Vein endothelial cell (primary cell): ENCODE measurements around the gene SOAT1. TPM values are rescaled to one million over a fixed set of nuclear protein-coding genes. Genes with fewer than 3 reads are reported as not detected.

Experiments
- small RNA-seq: library from RNA; depleted of rRNA; stranded (forward); fragments of <200 nt; gene quantifications from one replicate; pipeline ENCODE3, GENCODE V24; 2012
- total RNA-seq: library from RNA; depleted of rRNA; stranded (reverse); fragments of >200 nt; gene quantifications from 2 replicates; pipeline ENCODE4 v1.2.3, GENCODE V29; 2012

Gene SOAT1
- total RNA-seq = 9.1 and 24.7 TPM in 2 replicates

DNA sequence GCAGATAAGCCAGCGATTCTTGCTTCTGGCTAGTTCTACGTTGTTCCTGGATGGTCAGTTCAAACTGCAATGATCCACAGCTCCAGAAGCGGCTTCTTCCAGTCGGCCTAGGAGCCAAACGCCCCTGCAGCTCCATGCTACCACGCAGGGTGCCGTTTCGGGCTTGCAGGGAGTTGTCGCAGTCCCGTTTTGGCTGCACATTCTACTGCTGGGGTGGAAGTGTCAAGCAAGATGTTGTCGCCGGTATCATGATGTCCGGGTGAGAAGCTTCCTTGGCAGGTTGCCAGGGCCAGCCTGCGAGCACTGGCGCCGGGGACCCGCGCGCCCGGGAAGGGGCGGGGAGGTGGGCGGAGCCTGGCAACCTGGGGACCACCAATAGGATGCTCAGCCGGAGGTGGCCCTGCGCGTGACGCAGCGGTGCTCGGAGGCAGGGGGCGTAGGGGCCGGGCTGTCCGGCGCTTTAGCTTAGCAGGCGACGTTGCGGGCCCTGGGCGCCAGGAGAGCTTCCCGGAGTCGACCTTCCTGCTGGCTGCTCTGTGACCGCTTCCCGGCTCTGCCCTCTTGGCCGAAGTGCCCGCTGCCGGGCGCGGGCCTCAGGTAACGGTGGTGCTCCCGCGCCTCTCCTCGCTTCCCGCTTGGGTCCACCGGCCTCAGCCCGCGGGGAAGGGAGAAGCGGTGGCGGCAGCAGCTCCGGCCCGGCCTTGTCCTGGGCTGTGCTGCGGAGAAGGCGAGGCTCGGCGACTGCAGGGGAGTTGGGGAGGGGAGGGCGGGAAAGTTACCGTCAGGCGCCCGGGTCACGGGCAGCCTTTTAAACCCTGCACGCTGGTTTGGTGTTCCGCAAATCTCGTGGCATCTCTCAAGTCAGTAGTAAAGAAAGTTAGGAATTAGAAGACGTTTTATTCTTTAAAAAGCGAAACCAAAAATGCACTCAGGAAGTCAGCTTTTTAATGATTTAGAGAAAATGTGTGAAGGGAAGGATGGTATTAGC is at the start of gene SOAT1:
Gene SOAT1, plus strand, starts transcription at position 458 of the 988 bp plus-strand sequence. CDS start 8,888 bp downstream, outside the sequence.

DNA sequence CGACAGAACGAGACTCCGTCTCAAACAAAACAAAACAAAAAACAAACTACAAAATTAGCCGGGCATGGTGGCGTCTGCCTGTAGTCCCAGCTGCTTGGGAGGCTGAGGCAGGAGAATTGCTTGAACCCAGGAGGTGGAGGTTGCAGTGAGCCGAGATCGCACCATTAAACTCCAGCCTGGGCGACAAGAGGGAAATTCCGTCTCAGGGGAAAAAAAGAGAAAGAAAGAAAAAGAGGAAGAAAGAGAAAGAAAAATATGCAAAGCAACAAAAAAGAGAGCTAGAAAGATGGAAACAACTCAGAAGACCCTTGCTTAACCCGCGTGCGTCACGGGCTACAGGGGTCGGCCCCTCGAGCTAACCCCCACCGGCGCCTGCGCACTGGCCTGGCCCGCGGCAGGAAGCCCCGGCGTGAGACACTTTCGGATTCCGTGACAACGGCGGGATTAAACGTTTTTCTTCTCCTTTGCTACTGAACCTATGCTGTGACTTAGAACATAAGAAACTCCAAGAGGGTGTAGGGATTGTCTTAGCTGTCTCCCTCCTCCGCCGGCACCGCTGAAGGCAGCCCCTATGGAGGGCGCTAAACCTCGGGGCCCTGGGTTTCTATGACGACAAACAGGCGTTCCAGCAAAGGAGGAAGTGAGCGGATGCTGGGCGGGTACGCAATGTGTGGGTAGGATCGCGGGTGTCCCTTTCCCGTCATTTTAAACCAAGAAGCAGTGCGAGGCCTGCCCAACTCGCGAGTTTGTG is 71.9 kb downstream of the SOAT1 start, which contains the start of gene AXDND1:
Gene AXDND1, plus strand, starts transcription at position 630 of the 751 bp plus-strand sequence. CDS start 539 bp downstream, outside the sequence.

Small RNA genes lying within 50 kb of the gene (small RNA-seq; reads per million reads assigned to genes)
- not detected for gene AL512326.2

Other genes starting within 250 kb of the SOAT1 start
- gene TOR3A, start 211.7 kb upstream of the SOAT1 start, total RNA-seq = 24.8 and 25.0 TPM in 2 replicates
- gene ABL2, start 64.1 kb upstream of the SOAT1 start, total RNA-seq = 188 and 217 TPM in 2 replicates
- gene AXDND1, start 72.2 kb downstream of the SOAT1 start, total RNA-seq = 0.38 TPM in 1 of 2 replicates, not detected in the other